ENCODE results near the gene TC2N. TPM values are rescaled to one million over a fixed set of nuclear protein-coding genes. Genes with fewer than 3 reads are reported as not detected.
A peak's percentile ranks its signal among the peaks of the same experiment; 100 is the strongest.
"Not testable (repeated sequence)": the region's sequence is repeated elsewhere in the genome, so short reads cannot be mapped to it uniquely, and the experiment has no call there.

TC2N gene
- polyA plus RNA-seq, 3 donors: 0.24 to 0.55 TPM; not detected in 1

DNA sequence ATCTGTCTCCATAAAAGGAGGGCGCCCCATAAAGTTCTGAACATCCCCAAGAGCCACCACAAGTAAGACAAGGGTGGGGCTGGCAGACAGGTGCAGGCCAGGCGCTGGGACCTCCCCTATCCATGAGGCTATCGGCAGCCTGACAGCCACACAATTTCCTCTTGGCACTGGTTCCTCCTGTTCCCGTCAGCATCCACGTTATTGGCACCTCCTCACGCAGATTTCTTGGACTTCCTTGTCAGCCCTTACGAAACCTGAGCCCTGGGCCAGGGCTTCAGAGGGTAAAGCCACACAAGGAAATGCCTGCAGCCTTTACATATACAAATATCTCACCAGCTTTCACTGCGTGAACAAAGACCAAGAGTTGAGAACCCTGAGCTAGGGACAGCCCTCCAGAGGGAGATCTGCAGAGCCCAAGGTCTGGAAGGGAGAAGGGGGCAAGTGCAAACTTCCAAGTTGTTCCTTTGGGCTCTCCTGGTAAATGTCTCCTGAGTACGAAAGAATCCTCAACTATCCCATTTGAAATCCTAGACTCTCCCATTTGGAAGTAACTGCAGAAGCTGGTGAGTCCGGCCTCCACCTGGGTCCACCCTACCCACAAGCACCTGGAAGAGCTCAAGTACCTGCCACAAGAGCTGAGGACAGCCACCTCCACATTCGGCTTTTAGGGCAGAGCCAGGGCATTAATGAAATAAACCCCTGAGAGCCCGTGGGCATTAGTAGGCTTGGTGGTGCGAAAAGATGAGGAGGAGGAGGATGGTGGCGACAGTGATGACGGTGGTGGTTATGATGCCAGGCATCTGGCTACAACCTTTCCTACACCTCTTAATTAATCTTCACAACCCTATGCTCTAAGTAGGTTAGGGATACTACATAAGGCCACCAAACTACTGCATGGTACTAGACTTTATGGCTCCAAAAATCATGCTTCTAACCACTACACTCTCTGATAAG is 5.5 kb upstream of the TC2N start:
- peak overlapping the region; percentile 68 to 82 (median 80) for H3K27ac Mint-ChIP-seq
- H3K4me3 ChIP-seq (replicated peaks in 1 of 3; ENCODE audit: low read depth in 2 of 3, low read length in 3 of 3): peak overlapping the region in 2 of 3 experiments; percentile 4 to 64
- no peaks in the 10 kb centered on the region for H3K36me3 ChIP-seq (replicated peaks in 1 of 2; ENCODE audit: control insufficient read depth in 1 of 2, insufficient read depth in 2 of 2, low read length in 2 of 2)
- WGBS (ENCODE audit: insufficient coverage): 28% methylated on average over 10 of the region's 15 CpGs
- H3K79me2 ChIP-seq (ENCODE audit: insufficient read depth, low read length): no peaks in the 10 kb centered on the region
- H4K20me1 ChIP-seq (ENCODE audit: insufficient read depth, low read length): no peaks in the 10 kb centered on the region
- H3K9me3 Mint-ChIP-seq: peaks cover 0 to 4% (median 0%) of the 10 kb centered on the region in 7 donors
- peak overlapping the region; percentile 43 to 57 for H3K27ac ChIP-seq (ENCODE audit: low read depth in 1 of 2, low read length in 2 of 2)
- H3K4me1 Mint-ChIP-seq: peaks cover 35% of the 10 kb centered on the region
- peak; percentile 24 to 50 (median 41) for DNase-seq
- H2AFZ ChIP-seq (ENCODE audit: insufficient read depth, low read depth, low read length, poor library complexity, severe bottlenecking): peak overlapping the region; percentile 66
- peak overlapping the region; percentile 54 to 86 for H3K4me3 Mint-ChIP-seq
- peak overlapping the region; percentile 71 for H3K4me2 ChIP-seq (replicated peaks; ENCODE audit: extremely low read depth, low read length, poor library complexity, severe bottlenecking)
- H3K9me3 ChIP-seq (replicated peaks in 1 of 2; ENCODE audit: control insufficient read depth in 1 of 2, insufficient read depth in 1 of 2, low read length in 2 of 2): no peaks in the 10 kb centered on the region
- H3K27me3 ChIP-seq (ENCODE audit: control insufficient read depth in 2 of 2, insufficient read depth in 2 of 2, low read length in 2 of 2): no peaks in the 10 kb centered on the region
- H3K36me3 Mint-ChIP-seq: no peaks in the 10 kb centered on the region
- peaks cover 24 to 28% of the 10 kb centered on the region in 2 donors for H3K4me1 ChIP-seq (ENCODE audit: control insufficient read depth in 1 of 2, insufficient read depth in 2 of 2, low read length in 2 of 2)
- TF ChIP-seq, protein P1, sequence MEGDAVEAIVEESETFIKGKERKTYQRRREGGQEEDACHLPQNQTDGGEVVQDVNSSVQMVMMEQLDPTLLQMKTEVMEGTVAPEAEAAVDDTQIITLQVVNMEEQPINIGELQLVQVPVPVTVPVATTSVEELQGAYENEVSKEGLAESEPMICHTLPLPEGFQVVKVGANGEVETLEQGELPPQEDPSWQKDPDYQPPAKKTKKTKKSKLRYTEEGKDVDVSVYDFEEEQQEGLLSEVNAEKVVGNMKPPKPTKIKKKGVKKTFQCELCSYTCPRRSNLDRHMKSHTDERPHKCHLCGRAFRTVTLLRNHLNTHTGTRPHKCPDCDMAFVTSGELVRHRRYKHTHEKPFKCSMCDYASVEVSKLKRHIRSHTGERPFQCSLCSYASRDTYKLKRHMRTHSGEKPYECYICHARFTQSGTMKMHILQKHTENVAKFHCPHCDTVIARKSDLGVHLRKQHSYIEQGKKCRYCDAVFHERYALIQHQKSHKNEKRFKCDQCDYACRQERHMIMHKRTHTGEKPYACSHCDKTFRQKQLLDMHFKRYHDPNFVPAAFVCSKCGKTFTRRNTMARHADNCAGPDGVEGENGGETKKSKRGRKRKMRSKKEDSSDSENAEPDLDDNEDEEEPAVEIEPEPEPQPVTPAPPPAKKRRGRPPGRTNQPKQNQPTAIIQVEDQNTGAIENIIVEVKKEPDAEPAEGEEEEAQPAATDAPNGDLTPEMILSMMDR (IDR thresholded peaks at IDR 0.05): no peak
- intact Hi-C loops (cut with micrococcal nuclease): no loop called here
- H3K27me3 Mint-ChIP-seq (ENCODE audit: low read depth in 3 of 3): peaks cover 0 to 3% (median 2%) of the 10 kb centered on the region in 3 donors
- peak overlapping the region; percentile 45 for H3K9ac ChIP-seq (ENCODE audit: insufficient read depth, low read length, poor library complexity, severe bottlenecking)

DNA sequence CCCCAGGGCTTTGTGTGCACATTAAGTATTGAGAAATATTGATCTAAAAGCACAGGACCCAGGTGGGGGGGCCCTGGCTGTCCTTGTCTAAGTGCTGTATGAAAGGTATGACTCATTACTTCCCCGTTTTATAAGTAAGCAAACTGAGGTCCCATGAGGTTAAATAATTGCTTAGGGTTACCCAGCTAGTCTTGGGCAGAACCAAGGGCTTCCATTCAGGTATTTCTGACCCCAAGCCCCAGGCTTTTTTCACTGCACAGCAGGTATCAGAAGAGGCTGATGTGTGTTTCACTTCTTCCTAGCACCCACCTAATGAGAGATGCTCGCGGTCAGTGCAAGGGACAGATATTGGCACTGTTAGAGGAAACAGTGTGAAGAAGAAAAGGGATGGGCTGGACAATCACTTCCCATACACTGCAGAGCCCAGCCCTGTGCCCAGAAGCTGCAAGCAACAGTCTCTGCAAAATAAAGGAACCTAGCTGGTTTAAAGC is 4.7 kb upstream of the TC2N start:
- H3K27me3 Mint-ChIP-seq (ENCODE audit: low read depth in 3 of 3): peaks cover 0 to 3% (median 3%) of the 10 kb centered on the region in 3 donors
- H3K27ac Mint-ChIP-seq: peak overlapping the region in 6 of 7 donors; percentile 68 to 82 (median 80)
- intact Hi-C loops (cut with micrococcal nuclease): no loop called here
- Histone ChIP-seq H3K9me3 (replicated peaks in 1 of 2; ENCODE audit: control insufficient read depth in 1 of 2, insufficient read depth in 1 of 2, low read length in 2 of 2) (no peaks in the 10 kb centered on the region), H3K4me3 (replicated peaks in 1 of 3; ENCODE audit: low read depth in 2 of 3, low read length in 3 of 3) (peak overlapping the region in 2 of 3 experiments; percentile 4 to 64), H3K4me1 (ENCODE audit: control insufficient read depth in 1 of 2, insufficient read depth in 2 of 2, low read length in 2 of 2) (peaks cover 24 to 28% of the 10 kb centered on the region in 2 donors), H3K27me3 (ENCODE audit: control insufficient read depth in 2 of 2, insufficient read depth in 2 of 2, low read length in 2 of 2) (no peaks in the 10 kb centered on the region), H3K79me2 (ENCODE audit: insufficient read depth, low read length) (no peaks in the 10 kb centered on the region), H3K27ac (ENCODE audit: low read depth in 1 of 2, low read length in 2 of 2) (peak overlapping the region; percentile 43 to 57), H3K4me2 (replicated peaks; ENCODE audit: extremely low read depth, low read length, poor library complexity, severe bottlenecking) (peak overlapping the region; percentile 71), H3K9ac (ENCODE audit: insufficient read depth, low read length, poor library complexity, severe bottlenecking) (peak overlapping the region; percentile 45), H2AFZ (ENCODE audit: insufficient read depth, low read depth, low read length, poor library complexity, severe bottlenecking) (peak overlapping the region; percentile 66), H3K36me3 (replicated peaks in 1 of 2; ENCODE audit: control insufficient read depth in 1 of 2, insufficient read depth in 2 of 2, low read length in 2 of 2) (no peaks in the 10 kb centered on the region), H4K20me1 (ENCODE audit: insufficient read depth, low read length) (no peaks in the 10 kb centered on the region)
- TF ChIP-seq, protein P1 (IDR thresholded peaks at IDR 0.05): no peak
- H3K9me3 Mint-ChIP-seq: peaks cover 0 to 5% (median 0%) of the 10 kb centered on the region in 7 donors
- peak; percentile 21 to 72 (median 52) for DNase-seq
- H3K36me3 Mint-ChIP-seq: no peaks in the 10 kb centered on the region
- H3K4me1 Mint-ChIP-seq: peaks cover 30% of the 10 kb centered on the region
- 0% methylated on average over 1 of the region's 3 CpGs for WGBS (ENCODE audit: insufficient coverage)
- peak overlapping the region; percentile 54 to 86 for H3K4me3 Mint-ChIP-seq

DNA sequence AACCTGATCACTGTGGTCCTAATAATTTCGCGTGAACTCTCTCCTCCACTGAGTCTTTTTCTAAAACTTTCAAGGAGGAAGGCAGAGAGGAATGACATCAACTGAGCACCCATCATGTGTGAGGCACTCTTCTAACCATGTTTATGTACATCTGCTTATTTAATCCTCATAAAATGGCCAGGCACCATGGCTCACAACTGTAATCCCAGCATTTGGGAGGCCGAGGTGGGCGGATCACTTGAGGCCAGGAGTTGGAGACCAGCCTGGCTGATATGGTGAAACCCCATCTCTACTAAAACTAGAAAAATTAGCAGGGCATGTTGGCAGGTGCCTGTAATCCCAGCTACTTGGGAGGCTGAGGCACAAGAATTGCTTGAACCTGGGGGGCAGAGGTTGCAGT is 4.1 kb upstream of the TC2N start:
- H3K27ac ChIP-seq (ENCODE audit: low read depth in 1 of 2, low read length in 2 of 2); H3K9me3 Mint-ChIP-seq: not testable (repeated sequence)
- WGBS (ENCODE audit: insufficient coverage): 95% methylated on average over 4 of the region's 4 CpGs

More for the DNA sequence above, 4.1 kb upstream of the TC2N start:
- H3K36me3 Mint-ChIP-seq; DNase-seq; H3K4me3 Mint-ChIP-seq; H3K27me3 ChIP-seq (ENCODE audit: control insufficient read depth in 2 of 2, insufficient read depth in 2 of 2, low read length in 2 of 2); H3K79me2 ChIP-seq (ENCODE audit: insufficient read depth, low read length); H3K4me3 ChIP-seq (replicated peaks in 1 of 3; ENCODE audit: low read depth in 2 of 3, low read length in 3 of 3); H3K9me3 ChIP-seq (replicated peaks in 1 of 2; ENCODE audit: control insufficient read depth in 1 of 2, insufficient read depth in 1 of 2, low read length in 2 of 2); H4K20me1 ChIP-seq (ENCODE audit: insufficient read depth, low read length); intact Hi-C loops (cut with micrococcal nuclease); H3K9ac ChIP-seq (ENCODE audit: insufficient read depth, low read length, poor library complexity, severe bottlenecking); H2AFZ ChIP-seq (ENCODE audit: insufficient read depth, low read depth, low read length, poor library complexity, severe bottlenecking); H3K4me2 ChIP-seq (replicated peaks; ENCODE audit: extremely low read depth, low read length, poor library complexity, severe bottlenecking); H3K36me3 ChIP-seq (replicated peaks in 1 of 2; ENCODE audit: control insufficient read depth in 1 of 2, insufficient read depth in 2 of 2, low read length in 2 of 2); H3K27me3 Mint-ChIP-seq (ENCODE audit: low read depth in 3 of 3): not testable (repeated sequence)
- Mint-ChIP-seq H3K27ac (peak overlapping the region in 1 of 7 donors; percentile 40), H3K4me1 (peaks cover 30% of the 10 kb centered on the region)
- peaks cover 24 to 28% of the 10 kb centered on the region in 2 donors for H3K4me1 ChIP-seq (ENCODE audit: control insufficient read depth in 1 of 2, insufficient read depth in 2 of 2, low read length in 2 of 2)
